ENCODE results near the gene RIMS4.
"Not testable (repeated sequence)": the region's sequence is repeated elsewhere in the genome, so short reads cannot be mapped to it uniquely, and the experiment has no call there.

The RIMS4 gene

GRCh38 chr20:44768256-44768655 is 42.1 kb downstream of the RIMS4 start:
- Mint-ChIP-seq H3K4me3 (no peak overlapping the region), H3K4me1 (peaks cover 13% of the 10 kb centered on the region), H3K27ac (no peak overlapping the region), H3K27me3 (peaks cover 21% of the 10 kb centered on the region), H3K9me3 (peaks cover 5% of the 10 kb centered on the region), H3K36me3 (no peaks in the 10 kb centered on the region)
- ATAC-seq: no peak

- Mint-ChIP-seq H3K36me3 (no peaks in the 10 kb centered on the region), H3K4me3 (no peak overlapping the region), H3K9me3 (peaks cover 5% of the 10 kb centered on the region), H3K27ac (no peak overlapping the region), H3K4me1 (peaks cover 13% of the 10 kb centered on the region), H3K27me3 (peaks cover 17% of the 10 kb centered on the region)
- no peak for ATAC-seq
These were observed 44.5 kb downstream of the RIMS4 start for GRCh38 chr20:44765701-44766347.

- H3K4me1 Mint-ChIP-seq: peaks cover 13% of the 10 kb centered on the region
- H3K9me3 Mint-ChIP-seq: peaks cover 5% of the 10 kb centered on the region
- H3K4me3 Mint-ChIP-seq: no peak overlapping the region
- H3K27ac Mint-ChIP-seq: no peak overlapping the region
- H3K36me3 Mint-ChIP-seq: no peaks in the 10 kb centered on the region
- H3K27me3 Mint-ChIP-seq: peaks cover 19% of the 10 kb centered on the region
- ATAC-seq: no peak
These were observed 45.3 kb downstream of the RIMS4 start for GRCh38 chr20:44765091-44765490.

GRCh38 chr20:44763798-44764197 is 46.5 kb downstream of the RIMS4 start:
- H3K4me1 Mint-ChIP-seq, ATAC-seq, H3K27ac Mint-ChIP-seq, H3K4me3 Mint-ChIP-seq, H3K9me3 Mint-ChIP-seq, H3K36me3 Mint-ChIP-seq: not testable (repeated sequence)
- H3K27me3 Mint-ChIP-seq: peaks cover 32% of the 10 kb centered on the region

GRCh38 chr20:44762466-44763140 is 47.7 kb downstream of the RIMS4 start:
- no peaks in the 10 kb centered on the region for H3K36me3 Mint-ChIP-seq
- H3K27me3 Mint-ChIP-seq: peaks cover 40% of the 10 kb centered on the region
- H3K4me3 Mint-ChIP-seq: no peak overlapping the region
- no peak overlapping the region for H3K27ac Mint-ChIP-seq
- H3K4me1 Mint-ChIP-seq: no peaks in the 10 kb centered on the region
- ATAC-seq: no peak
- H3K9me3 Mint-ChIP-seq: peaks cover 5% of the 10 kb centered on the region

GRCh38 chr20:44761423-44761822 is 48.9 kb downstream of the RIMS4 start:
- H3K4me3 Mint-ChIP-seq: no peak overlapping the region
- H3K9me3 Mint-ChIP-seq: peaks cover 5% of the 10 kb centered on the region
- peaks cover 46% of the 10 kb centered on the region for H3K27me3 Mint-ChIP-seq
- no peak overlapping the region for H3K27ac Mint-ChIP-seq
- ATAC-seq: no peak
- H3K4me1 Mint-ChIP-seq: no peaks in the 10 kb centered on the region
- H3K36me3 Mint-ChIP-seq: no peaks in the 10 kb centered on the region

- Mint-ChIP-seq H3K4me1 (no peaks in the 10 kb centered on the region), H3K9me3 (peaks cover 5% of the 10 kb centered on the region), H3K36me3 (no peaks in the 10 kb centered on the region), H3K27me3 (peaks cover 60% of the 10 kb centered on the region), H3K27ac (no peak overlapping the region), H3K4me3 (no peak overlapping the region)
- no peak for ATAC-seq
These were observed 50.8 kb downstream of the RIMS4 start for GRCh38 chr20:44759595-44759994.

GRCh38 chr20:44758247-44759101 is 51.9 kb downstream of the RIMS4 start:
- H3K27ac Mint-ChIP-seq: no peak overlapping the region
- H3K4me1 Mint-ChIP-seq: no peaks in the 10 kb centered on the region
- no peaks in the 10 kb centered on the region for H3K9me3 Mint-ChIP-seq
- no peak overlapping the region for H3K4me3 Mint-ChIP-seq
- H3K27me3 Mint-ChIP-seq: peaks cover 59% of the 10 kb centered on the region
- H3K36me3 Mint-ChIP-seq: no peaks in the 10 kb centered on the region
- no peak for ATAC-seq

GRCh38 chr20:44756956-44757355 is 53.4 kb downstream of the RIMS4 start:
- no peak for ATAC-seq
- Mint-ChIP-seq H3K4me3 (no peak overlapping the region), H3K27ac (no peak overlapping the region), H3K9me3 (no peaks in the 10 kb centered on the region), H3K36me3 (no peaks in the 10 kb centered on the region), H3K27me3 (peaks cover 55% of the 10 kb centered on the region), H3K4me1 (no peaks in the 10 kb centered on the region)

- ATAC-seq: no peak
- no peaks in the 10 kb centered on the region for H3K4me1 Mint-ChIP-seq
- H3K36me3 Mint-ChIP-seq: no peaks in the 10 kb centered on the region
- H3K4me3 Mint-ChIP-seq: no peak overlapping the region
- H3K9me3 Mint-ChIP-seq: no peaks in the 10 kb centered on the region
- peaks cover 63% of the 10 kb centered on the region for H3K27me3 Mint-ChIP-seq
- H3K27ac Mint-ChIP-seq: no peak overlapping the region
These were observed 54.2 kb downstream of the RIMS4 start for GRCh38 chr20:44756011-44756688.

- Mint-ChIP-seq H3K27ac (no peak overlapping the region), H3K27me3 (peaks cover 68% of the 10 kb centered on the region), H3K4me1 (no peaks in the 10 kb centered on the region), H3K4me3 (no peak overlapping the region), H3K9me3 (no peaks in the 10 kb centered on the region), H3K36me3 (no peaks in the 10 kb centered on the region)
- no peak for ATAC-seq
These were observed 55.8 kb downstream of the RIMS4 start for GRCh38 chr20:44754554-44754953.

GRCh38 chr20:44752099-44752931 is 58.0 kb downstream of the RIMS4 start:
- no peak overlapping the region for H3K4me3 Mint-ChIP-seq
- H3K4me1 Mint-ChIP-seq: no peaks in the 10 kb centered on the region
- no peak for ATAC-seq
- peaks cover 63% of the 10 kb centered on the region for H3K27me3 Mint-ChIP-seq
- no peaks in the 10 kb centered on the region for H3K9me3 Mint-ChIP-seq
- H3K27ac Mint-ChIP-seq: no peak overlapping the region
- H3K36me3 Mint-ChIP-seq: no peaks in the 10 kb centered on the region

- H3K36me3 Mint-ChIP-seq: no peaks in the 10 kb centered on the region
- no peak overlapping the region for H3K27ac Mint-ChIP-seq
- peaks cover 71% of the 10 kb centered on the region for H3K27me3 Mint-ChIP-seq
- no peaks in the 10 kb centered on the region for H3K9me3 Mint-ChIP-seq
- ATAC-seq: no peak
- H3K4me3 Mint-ChIP-seq: no peak overlapping the region
- no peaks in the 10 kb centered on the region for H3K4me1 Mint-ChIP-seq
These were observed 60.1 kb downstream of the RIMS4 start for GRCh38 chr20:44750081-44750805.

GRCh38 chr20:44748005-44748370 is 62.4 kb downstream of the RIMS4 start:
- Mint-ChIP-seq H3K9me3 (no peaks in the 10 kb centered on the region), H3K36me3 (no peaks in the 10 kb centered on the region), H3K4me1 (no peaks in the 10 kb centered on the region), H3K27ac (no peak overlapping the region), H3K27me3 (peaks cover 74% of the 10 kb centered on the region), H3K4me3 (no peak overlapping the region)
- no peak for ATAC-seq
